NB4 (cell line): ENCODE results near the gene SSBP1.
A peak's percentile ranks its signal among the peaks of the same experiment; 100 is the strongest.

ENCODE experiments used
- DNase-seq: peaks from one replicate; pipeline ENCODE4 v3.0.0; 2010; ENCODE audit warnings: low read depth
- H3K4me3 ChIP-seq: one replicate; pipeline ENCODE4 v1.5.1; 2011; ENCODE audit warnings: mild to moderate bottlenecking, low read depth, low read length, moderate library complexity
- CTCF ChIP-seq: IDR thresholded peaks from one replicate; pipeline ENCODE4 v1.5.1; 2012; ENCODE audit warnings: low read depth, low read length
- MAX ChIP-seq: IDR thresholded peaks from 2 replicates; pipeline ENCODE4 v1.6.1; 2011; ENCODE audit warnings: low read depth, low read length
- MYC ChIP-seq: IDR thresholded peaks from 2 replicates; pipeline ENCODE4 v1.6.1; 2011; ENCODE audit warnings: low read depth, low read length
- POLR2A ChIP-seq: IDR thresholded peaks from 2 replicates; pipeline ENCODE4 v1.6.1; 2011; ENCODE audit warnings: mild to moderate bottlenecking; ENCODE audit not compliant: insufficient read length; ENCODE audit errors: extremely low read depth

The SSBP1 gene

GRCh38 chr7:141717450-141717849, 20.7 kb upstream of the SSBP1 start:
- TF ChIP-seq POLR2A: no peak
- TF ChIP-seq CTCF: no peak
- H3K4me3 ChIP-seq: no peak overlapping the region
- no peak for DNase-seq

- TF ChIP-seq CTCF (no peak), MAX (no peak), MYC (no peak), POLR2A (no peak)
- DNase-seq: no peak
- H3K4me3 ChIP-seq: no peak overlapping the region
These were observed 15.6 kb upstream of the SSBP1 start for GRCh38 chr7:141722529-141722928.

- DNase-seq: no peak
- no peak overlapping the region for H3K4me3 ChIP-seq
- TF ChIP-seq CTCF (no peak), POLR2A (no peak), MAX (no peak), MYC (no peak)
These were observed 9.1 kb upstream of the SSBP1 start for GRCh38 chr7:141729020-141729419.

- no peak for DNase-seq
- no peak overlapping the region for H3K4me3 ChIP-seq
- TF ChIP-seq MAX (no peak), POLR2A (no peak), MYC (no peak)
These were observed 6.5 kb upstream of the SSBP1 start for GRCh38 chr7:141731476-141732149.

- H3K4me3 ChIP-seq: peak overlapping the region; percentile 97
- peak; percentile 69 for DNase-seq
- TF ChIP-seq POLR2A (no peak), MAX (peak; percentile 35; the same call in 1 of the 2 replicates), MYC (peak; percentile 42; the same call in 1 of the 2 replicates), CTCF (no peak)
These were observed 881 bp upstream of the SSBP1 start for GRCh38 chr7:141737118-141737835.

GRCh38 chr7:141738592-141739013, 445 bp downstream of the SSBP1 start:
- TF ChIP-seq POLR2A: no peak
- no peak for TF ChIP-seq MAX
- no peak for TF ChIP-seq MYC
- no peak for TF ChIP-seq CTCF
- no peak for DNase-seq

More at GRCh38 chr7:141738592-141739013, 445 bp downstream of the SSBP1 start:
- peak overlapping the region; percentile 97 for H3K4me3 ChIP-seq
